ENCODE measurements around the gene FHIT.

DNA sequence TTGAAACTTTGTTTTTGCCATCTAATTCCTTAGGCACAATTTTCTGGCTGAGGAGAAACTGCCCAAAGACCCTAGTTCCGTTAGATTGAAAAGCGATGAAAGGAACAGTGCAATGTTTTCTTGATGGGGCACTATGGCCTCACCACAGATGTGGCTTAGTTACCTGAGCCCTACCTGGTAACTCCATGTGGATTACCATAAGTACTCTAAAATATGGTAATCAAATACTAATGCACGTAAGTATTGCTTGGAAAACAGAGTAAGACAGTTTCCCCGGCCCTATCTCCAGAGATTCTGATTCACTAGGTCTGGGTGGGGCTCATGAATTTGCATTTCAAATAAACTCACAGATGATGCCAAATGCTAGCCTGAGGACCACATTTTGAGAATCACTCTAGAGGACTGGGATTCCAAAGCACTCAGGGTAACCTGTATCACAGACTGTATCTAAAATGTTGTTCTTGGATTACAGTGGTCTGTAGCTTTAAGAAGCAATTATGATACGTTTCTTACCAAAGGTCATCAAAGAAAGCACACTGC lies 806.3 kb downstream of the FHIT start:
- TF ChIP-seq EP300 (IDR thresholded peaks at IDR 0.05), result no peak
- TF ChIP-seq, protein P1, sequence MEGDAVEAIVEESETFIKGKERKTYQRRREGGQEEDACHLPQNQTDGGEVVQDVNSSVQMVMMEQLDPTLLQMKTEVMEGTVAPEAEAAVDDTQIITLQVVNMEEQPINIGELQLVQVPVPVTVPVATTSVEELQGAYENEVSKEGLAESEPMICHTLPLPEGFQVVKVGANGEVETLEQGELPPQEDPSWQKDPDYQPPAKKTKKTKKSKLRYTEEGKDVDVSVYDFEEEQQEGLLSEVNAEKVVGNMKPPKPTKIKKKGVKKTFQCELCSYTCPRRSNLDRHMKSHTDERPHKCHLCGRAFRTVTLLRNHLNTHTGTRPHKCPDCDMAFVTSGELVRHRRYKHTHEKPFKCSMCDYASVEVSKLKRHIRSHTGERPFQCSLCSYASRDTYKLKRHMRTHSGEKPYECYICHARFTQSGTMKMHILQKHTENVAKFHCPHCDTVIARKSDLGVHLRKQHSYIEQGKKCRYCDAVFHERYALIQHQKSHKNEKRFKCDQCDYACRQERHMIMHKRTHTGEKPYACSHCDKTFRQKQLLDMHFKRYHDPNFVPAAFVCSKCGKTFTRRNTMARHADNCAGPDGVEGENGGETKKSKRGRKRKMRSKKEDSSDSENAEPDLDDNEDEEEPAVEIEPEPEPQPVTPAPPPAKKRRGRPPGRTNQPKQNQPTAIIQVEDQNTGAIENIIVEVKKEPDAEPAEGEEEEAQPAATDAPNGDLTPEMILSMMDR (IDR thresholded peaks at IDR 0.05), result no peak
